HEK293 (cell line): Measurements from ENCODE around the gene HOXC5.

Experiments
- BCL11A ChIP-seq: fragments of 450-650 bp; formaldehyde crosslinking; IDR thresholded peaks from 2 replicates; pipeline ENCODE4 v1.5.1; 2016; ENCODE audit warnings: low read depth, missing biosample characterization, missing genetic modification characterization
- ZBTB1 ChIP-seq: fragments of 450-650 bp; formaldehyde crosslinking; IDR thresholded peaks from 2 replicates; pipeline ENCODE4 v1.5.1; 2016; ENCODE audit warnings: missing biosample characterization, missing genetic modification characterization
- ZNF423 ChIP-seq: fragments of 450-650 bp; formaldehyde crosslinking; IDR thresholded peaks from 2 replicates; pipeline ENCODE4 v1.5.1; 2016; ENCODE audit warnings: missing biosample characterization, missing genetic modification characterization
- TF ChIP-seq, protein P1 (sequence below): fragments of 450-650 bp; formaldehyde crosslinking; IDR thresholded peaks from 2 replicates; pipeline ENCODE4 v1.5.1; 2016; ENCODE audit warnings: missing biosample characterization, missing genetic modification characterization

DNA sequence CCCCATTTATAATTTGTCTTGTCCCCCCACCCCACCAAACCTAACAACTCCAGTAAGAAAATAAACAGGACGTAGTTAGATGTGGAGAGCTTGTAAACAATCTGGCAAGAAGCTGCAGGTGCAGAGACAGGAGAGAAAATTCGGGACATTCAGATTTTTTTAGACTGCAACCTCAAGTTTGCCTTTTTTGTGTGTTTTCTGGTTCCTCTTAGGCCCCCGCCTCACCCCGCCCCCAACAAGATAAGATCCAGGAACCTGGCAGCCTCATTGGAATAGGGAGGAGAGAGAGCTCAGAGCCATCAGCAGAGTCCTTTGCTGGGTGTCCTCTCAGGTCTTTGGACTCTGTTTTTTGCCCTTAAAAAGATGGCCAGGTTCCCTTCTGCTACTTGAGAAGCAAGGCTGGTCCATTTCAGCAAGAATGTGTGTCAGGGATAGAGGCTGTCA, 45.0 kb upstream of the HOXC5 start:
- TF ChIP-seq BCL11A (no peak), ZBTB1 (no peak), ZNF423 (tag by site-specific recombination) (no peak)
- TF ChIP-seq, protein P1, sequence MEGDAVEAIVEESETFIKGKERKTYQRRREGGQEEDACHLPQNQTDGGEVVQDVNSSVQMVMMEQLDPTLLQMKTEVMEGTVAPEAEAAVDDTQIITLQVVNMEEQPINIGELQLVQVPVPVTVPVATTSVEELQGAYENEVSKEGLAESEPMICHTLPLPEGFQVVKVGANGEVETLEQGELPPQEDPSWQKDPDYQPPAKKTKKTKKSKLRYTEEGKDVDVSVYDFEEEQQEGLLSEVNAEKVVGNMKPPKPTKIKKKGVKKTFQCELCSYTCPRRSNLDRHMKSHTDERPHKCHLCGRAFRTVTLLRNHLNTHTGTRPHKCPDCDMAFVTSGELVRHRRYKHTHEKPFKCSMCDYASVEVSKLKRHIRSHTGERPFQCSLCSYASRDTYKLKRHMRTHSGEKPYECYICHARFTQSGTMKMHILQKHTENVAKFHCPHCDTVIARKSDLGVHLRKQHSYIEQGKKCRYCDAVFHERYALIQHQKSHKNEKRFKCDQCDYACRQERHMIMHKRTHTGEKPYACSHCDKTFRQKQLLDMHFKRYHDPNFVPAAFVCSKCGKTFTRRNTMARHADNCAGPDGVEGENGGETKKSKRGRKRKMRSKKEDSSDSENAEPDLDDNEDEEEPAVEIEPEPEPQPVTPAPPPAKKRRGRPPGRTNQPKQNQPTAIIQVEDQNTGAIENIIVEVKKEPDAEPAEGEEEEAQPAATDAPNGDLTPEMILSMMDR (tag by site-specific recombination): no peak
